ENCODE results near the gene BRD3. TPM values are rescaled to one million over a fixed set of nuclear protein-coding genes. Genes with fewer than 3 reads are reported as not detected.

The BRD3 gene
- polyA plus RNA-seq, 1 donor (not counting 4 experiments of a cell fraction or from before 2014, with no cell fraction given): 3.3 TPM

GRCh38 chr9:133987946-133988665 is 79.7 kb downstream of the BRD3 start:
- peaks cover 3 to 6% of the 10 kb centered on the region in 2 experiments for H3K36me3 ChIP-seq (ENCODE audit: control insufficient read depth in 2 of 2, extremely low read depth in 1 of 2, insufficient read depth in 2 of 2, low read length in 2 of 2)
- no peak overlapping the region for H3K27ac ChIP-seq (ENCODE audit: control insufficient read depth, insufficient read depth, low read length)
- peaks cover 3% of the 10 kb centered on the region for H3K9me1 ChIP-seq (ENCODE audit: control insufficient read depth, extremely low read depth, insufficient read depth, low read length)
- H3K27me3 ChIP-seq (ENCODE audit: control insufficient read depth, extremely low read depth, insufficient read depth, low read length): no peaks in the 10 kb centered on the region
- dilution Hi-C loops (cut with MboI; ENCODE audit: extremely low pct_ligation_motif_present, low sequenced_read_pairs): no loop called here
- DNase-seq (ENCODE audit: low read depth, low spot score) (no peak), FAIRE-seq (no peak)
- H4K20me1 ChIP-seq (ENCODE audit: control insufficient read depth, extremely low read depth, insufficient read depth, low read length): peaks cover 30% of the 10 kb centered on the region
- TF ChIP-seq, protein P1, sequence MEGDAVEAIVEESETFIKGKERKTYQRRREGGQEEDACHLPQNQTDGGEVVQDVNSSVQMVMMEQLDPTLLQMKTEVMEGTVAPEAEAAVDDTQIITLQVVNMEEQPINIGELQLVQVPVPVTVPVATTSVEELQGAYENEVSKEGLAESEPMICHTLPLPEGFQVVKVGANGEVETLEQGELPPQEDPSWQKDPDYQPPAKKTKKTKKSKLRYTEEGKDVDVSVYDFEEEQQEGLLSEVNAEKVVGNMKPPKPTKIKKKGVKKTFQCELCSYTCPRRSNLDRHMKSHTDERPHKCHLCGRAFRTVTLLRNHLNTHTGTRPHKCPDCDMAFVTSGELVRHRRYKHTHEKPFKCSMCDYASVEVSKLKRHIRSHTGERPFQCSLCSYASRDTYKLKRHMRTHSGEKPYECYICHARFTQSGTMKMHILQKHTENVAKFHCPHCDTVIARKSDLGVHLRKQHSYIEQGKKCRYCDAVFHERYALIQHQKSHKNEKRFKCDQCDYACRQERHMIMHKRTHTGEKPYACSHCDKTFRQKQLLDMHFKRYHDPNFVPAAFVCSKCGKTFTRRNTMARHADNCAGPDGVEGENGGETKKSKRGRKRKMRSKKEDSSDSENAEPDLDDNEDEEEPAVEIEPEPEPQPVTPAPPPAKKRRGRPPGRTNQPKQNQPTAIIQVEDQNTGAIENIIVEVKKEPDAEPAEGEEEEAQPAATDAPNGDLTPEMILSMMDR (optimal IDR thresholded peaks at IDR 0.05 in 1 of 3, IDR thresholded peaks at IDR 0.05 in 1 of 3, conservative IDR thresholded peaks at IDR 0.05 in 1 of 3; ENCODE audit: extremely low read depth in 1 of 3, insufficient read depth in 2 of 3, low read length in 3 of 3): no peak
- no peak for TF ChIP-seq EZH2 (IDR thresholded peaks at IDR 0.05; ENCODE audit: low read length)
- H3K79me2 ChIP-seq (ENCODE audit: control insufficient read depth, insufficient read depth, low read length): peaks cover 87% of the 10 kb centered on the region
- peaks cover 13% of the 10 kb centered on the region for H3K4me1 ChIP-seq (ENCODE audit: control insufficient read depth, extremely low read depth, insufficient read depth, low read length)
- no peak overlapping the region for H3K9ac ChIP-seq (ENCODE audit: control insufficient read depth, extremely low read depth, insufficient read depth, low read length)
- no peak overlapping the region for H3K4me3 ChIP-seq (ENCODE audit: control insufficient read depth in 2 of 3, extremely low read depth in 1 of 3, insufficient read depth in 2 of 3, low read depth in 1 of 3, low read length in 3 of 3)
- no peak overlapping the region for H3K4me2 ChIP-seq (ENCODE audit: control insufficient read depth, extremely low read depth, insufficient read depth, low read depth, low read length)
- no peak overlapping the region for H2AFZ ChIP-seq (ENCODE audit: control insufficient read depth, low read length)
- no peaks in the 10 kb centered on the region for H3K9me3 ChIP-seq (ENCODE audit: control insufficient read depth, low read depth, low read length)

- Histone ChIP-seq H3K4me3 (ENCODE audit: control insufficient read depth in 2 of 3, extremely low read depth in 1 of 3, insufficient read depth in 2 of 3, low read depth in 1 of 3, low read length in 3 of 3) (no peak overlapping the region), H3K79me2 (ENCODE audit: control insufficient read depth, insufficient read depth, low read length) (peaks cover 93% of the 10 kb centered on the region), H3K36me3 (ENCODE audit: control insufficient read depth in 2 of 2, extremely low read depth in 1 of 2, insufficient read depth in 2 of 2, low read length in 2 of 2) (peaks cover 3 to 6% of the 10 kb centered on the region in 2 experiments), H3K4me2 (ENCODE audit: control insufficient read depth, extremely low read depth, insufficient read depth, low read depth, low read length) (no peak overlapping the region), H3K27ac (ENCODE audit: control insufficient read depth, insufficient read depth, low read length) (no peak overlapping the region), H3K9me1 (ENCODE audit: control insufficient read depth, extremely low read depth, insufficient read depth, low read length) (peaks cover 3% of the 10 kb centered on the region), H3K9me3 (ENCODE audit: control insufficient read depth, low read depth, low read length) (no peaks in the 10 kb centered on the region), H3K27me3 (ENCODE audit: control insufficient read depth, extremely low read depth, insufficient read depth, low read length) (no peaks in the 10 kb centered on the region), H3K9ac (ENCODE audit: control insufficient read depth, extremely low read depth, insufficient read depth, low read length) (no peak overlapping the region), H4K20me1 (ENCODE audit: control insufficient read depth, extremely low read depth, insufficient read depth, low read length) (peaks cover 37% of the 10 kb centered on the region), H2AFZ (ENCODE audit: control insufficient read depth, low read length) (no peak overlapping the region), H3K4me1 (ENCODE audit: control insufficient read depth, extremely low read depth, insufficient read depth, low read length) (peaks cover 12% of the 10 kb centered on the region)
- TF ChIP-seq, protein P1 (optimal IDR thresholded peaks at IDR 0.05 in 1 of 3, IDR thresholded peaks at IDR 0.05 in 1 of 3, conservative IDR thresholded peaks at IDR 0.05 in 1 of 3; ENCODE audit: extremely low read depth in 1 of 3, insufficient read depth in 2 of 3, low read length in 3 of 3): no peak
- no peak for TF ChIP-seq EZH2 (IDR thresholded peaks at IDR 0.05; ENCODE audit: low read length)
- dilution Hi-C loops (cut with MboI; ENCODE audit: extremely low pct_ligation_motif_present, low sequenced_read_pairs): no loop called here
- DNase-seq (ENCODE audit: low read depth, low spot score) (no peak), FAIRE-seq (no peak)
Observed at GRCh38 chr9:133987446-133987788, 80.4 kb downstream of the BRD3 start.
